Subcutaneous adipose tissue (tissue), 4 donors: ENCODE measurements around the gene MOB4. TPM values are rescaled to one million over a fixed set of nuclear protein-coding genes. Genes with fewer than 3 reads are reported as not detected.

Experiments used
- CTCF ChIP-seq: fragments of 450-650 bp; IDR thresholded peaks from one replicate; pipeline ENCODE4 v1.5.1; 2016; ENCODE audit warnings: low read depth, mild to moderate bottlenecking, control low read depth, antibody characterized with exemption, moderate library complexity
- total RNA-seq, 4 donors: library from RNA; depleted of rRNA; stranded (reverse); fragments of >200 nt; gene quantifications; one replicate each; pipeline ENCODE4 v1.1.0, GENCODE V29; 2016

MOB4 gene
- total RNA-seq, 4 donors from 2014 or later: 17.0 to 44.2 (median 24.1) TPM

- TF ChIP-seq CTCF: no peak
These were observed 32.7 kb downstream of the MOB4 start for GRCh38 chr2:197548582-197548981.

- TF ChIP-seq CTCF: no peak
These were observed 39.6 kb downstream of the MOB4 start for GRCh38 chr2:197555467-197555866.

GRCh38 chr2:197556456-197556855, 40.6 kb downstream of the MOB4 start:
- TF ChIP-seq CTCF: no peak

- no peak for TF ChIP-seq CTCF
These were observed 42.5 kb downstream of the MOB4 start for GRCh38 chr2:197558393-197558792.

- TF ChIP-seq CTCF: no peak
These were observed 43.8 kb downstream of the MOB4 start for GRCh38 chr2:197559681-197560080.

GRCh38 chr2:197560146-197560665, 44.3 kb downstream of the MOB4 start:
- no peak for TF ChIP-seq CTCF

GRCh38 chr2:197571627-197572271, 55.9 kb downstream of the MOB4 start:
- TF ChIP-seq CTCF: no peak
